Neutrophil (primary cell): ENCODE measurements around the gene ENDOV.

Experiments
- H3K27ac ChIP-seq: fragments of 200-600 bp; sonication (generic); 2 replicates; pipeline ENCODE4 v1.5.1; 2016; ENCODE audit warnings: mild to moderate bottlenecking, moderate library complexity
- H3K27me3 ChIP-seq: fragments of 200-600 bp; sonication (generic); 2 replicates; pipeline ENCODE4 v1.6.0; 2016; ENCODE audit warnings: mild to moderate bottlenecking
- H3K36me3 ChIP-seq: fragments of 200-600 bp; sonication (generic); 2 replicates; pipeline ENCODE4 v1.5.1; 2017
- H3K4me1 ChIP-seq, 2 experiments: fragments of 200-600 bp in 1 of 2; sonication (generic) in 1 of 2; 1 replicate in 1 of 2; 2 replicates in 1 of 2; pipeline versions ENCODE4 v1.5.1 to v1.6.1; 2013 to 2016; ENCODE audit warnings: low read depth in 1 of 2, low read length in 1 of 2, mild to moderate bottlenecking in 1 of 2, moderate library complexity in 1 of 2; ENCODE audit not compliant: control insufficient read depth in 1 of 2, insufficient read depth in 1 of 2
- H3K4me3 ChIP-seq, 2 experiments: fragments of 200-600 bp in 1 of 2; sonication (generic) in 1 of 2; 1 replicate in 1 of 2; 2 replicates in 1 of 2; pipeline ENCODE4 v1.5.1; 2013 to 2016; ENCODE audit warnings: low read depth in 1 of 2, low read length in 1 of 2, mild to moderate bottlenecking in 1 of 2, moderate library complexity in 1 of 2
- H3K9me3 ChIP-seq: fragments of 200-600 bp; sonication (generic); 2 replicates; pipeline ENCODE4 v1.5.1; 2016
- CTCF ChIP-seq: fragments of 200-600 bp; sonication (generic); IDR thresholded peaks from 2 replicates; pipeline ENCODE4 v1.5.1; 2016; ENCODE audit warnings: antibody characterized with exemption

ENDOV gene

GRCh38 chr17:80451104-80451775 is 36.3 kb downstream of the ENDOV start:
- H3K4me1 ChIP-seq, result peaks cover 14 to 20% of the 10 kb centered on the region in 2 experiments
- no peaks in the 10 kb centered on the region for H3K36me3 ChIP-seq
- no peak overlapping the region for H3K4me3 ChIP-seq
- H3K9me3 ChIP-seq, result no peaks in the 10 kb centered on the region
- H3K27me3 ChIP-seq, result no peaks in the 10 kb centered on the region
- no peak for TF ChIP-seq CTCF
- no peak overlapping the region for H3K27ac ChIP-seq

- Histone ChIP-seq H3K9me3 (no peaks in the 10 kb centered on the region), H3K4me1 (peaks cover 24 to 31% of the 10 kb centered on the region in 2 experiments), H3K36me3 (no peaks in the 10 kb centered on the region), H3K4me3 (no peak overlapping the region), H3K27ac (no peak overlapping the region), H3K27me3 (no peaks in the 10 kb centered on the region)
- no peak for TF ChIP-seq CTCF
Observed at GRCh38 chr17:80452173-80452915, 37.4 kb downstream of the ENDOV start.

- no peaks in the 10 kb centered on the region for H3K9me3 ChIP-seq
- H3K4me1 ChIP-seq, result peaks cover 33 to 41% of the 10 kb centered on the region in 2 experiments
- no peaks in the 10 kb centered on the region for H3K27me3 ChIP-seq
- no peak overlapping the region for H3K27ac ChIP-seq
- TF ChIP-seq CTCF, result no peak
- H3K36me3 ChIP-seq, result no peaks in the 10 kb centered on the region
- peak overlapping the region; percentile 79 to 89 for H3K4me3 ChIP-seq
Observed at GRCh38 chr17:80453126-80453997, 38.4 kb downstream of the ENDOV start.

GRCh38 chr17:80453998-80454556 is 39.1 kb downstream of the ENDOV start:
- TF ChIP-seq CTCF, result no peak
- no peaks in the 10 kb centered on the region for H3K9me3 ChIP-seq
- H3K27ac ChIP-seq, result peak overlapping the region; percentile 85
- H3K36me3 ChIP-seq, result no peaks in the 10 kb centered on the region
- H3K4me1 ChIP-seq, result peaks cover 33 to 45% of the 10 kb centered on the region in 2 experiments
- H3K4me3 ChIP-seq, result peak overlapping the region; percentile 79 to 89
- H3K27me3 ChIP-seq, result no peaks in the 10 kb centered on the region
